GM12878 (cell line): ENCODE results near the gene OSMR. TPM values are rescaled to one million over a fixed set of nuclear protein-coding genes. Genes with fewer than 3 reads are reported as not detected.

Source experiments
- ATAC-seq: fragments of 200-7000 bp; cut with Tn5 transposase; 3 replicates; pipeline ENCODE4 v1.9.1; 2020; ENCODE audit warnings: mild to moderate bottlenecking, moderate library complexity
- Bru-seq: library from RNA; stranded (reverse); fragments of 400-500 nt; gene quantifications from one replicate; lab custom pipeline; 2021; lab: Mats Ljungman, UMichigan
- BruChase-seq, 2 experiments: library from RNA; stranded (reverse); fragments of 400-500 nt; gene quantifications; one replicate each; lab custom pipeline; 2021; lab: Mats Ljungman, UMichigan
- BruUV-seq: library from RNA; stranded (reverse); fragments of 400-500 nt; replicated peaks from 2 replicates; lab custom pipeline; 2021; lab: Mats Ljungman, UMichigan
- CTCF ChIA-PET: fragments of 300-600 bp; sonication (Branson Sonifier 250); formaldehyde crosslinking; extraction: SDS; loops from one replicate; lab custom pipeline; 2021; ENCODE audit warnings: inconsistent platforms; lab: Yijun Ruan, JAX
- POLR2A ChIA-PET: fragments of 350-600 bp; formaldehyde crosslinking; extraction: SDS; loops from one replicate; lab custom pipeline; 2021; ENCODE audit warnings: inconsistent platforms; lab: Charles Lee
- RAD21 ChIA-PET: fragments of 300-600 bp; sonication (Branson Sonifier 250); formaldehyde crosslinking; loops from one replicate; lab custom pipeline; 2023; ENCODE audit warnings: antibody characterized with exemption; ENCODE audit not compliant: unreplicated experiment; lab: Charles Lee
- SMC1A ChIA-PET: fragments of 300-600 bp; sonication (Branson Sonifier 250); formaldehyde crosslinking; loops from one replicate; lab custom pipeline; 2023; ENCODE audit not compliant: unreplicated experiment, uncharacterized antibody; lab: Charles Lee
- DNase-seq: peaks from one replicate; pipeline ENCODE4 v3.0.0-alpha.2; 2011; ENCODE audit warnings: low read depth, low spot score
- FAIRE-seq: peaks from 3 replicates; lab custom pipeline; 2011; peaks lifted over from hg19 to GRCh38; lab: Jason Lieb, UNC
- H2AFZ ChIP-seq: 2 replicates; pipeline ENCODE4 v1.6.0; 2011; ENCODE audit warnings: low read depth, low read length, control low read depth; ENCODE audit not compliant: control insufficient read depth
- H3K27ac ChIP-seq: 2 replicates; pipeline ENCODE4 v1.5.1; 2011; ENCODE audit warnings: control low read depth; ENCODE audit not compliant: control insufficient read depth, insufficient read depth
- H3K27me3 ChIP-seq, 2 experiments: replicated peaks in 1 of 2; 2 replicates each; pipeline versions ENCODE4 v1.6.0 to v1.6.1; 2011; ENCODE audit warnings: low read length in 1 of 2; ENCODE audit not compliant: control insufficient read depth in 2 of 2, insufficient read depth in 2 of 2
- H3K36me3 ChIP-seq, 2 experiments: 2 replicates each; pipeline ENCODE4 v1.5.1; 2011; ENCODE audit warnings: low read length in 1 of 2; ENCODE audit not compliant: control insufficient read depth in 2 of 2, insufficient read depth in 2 of 2
- H3K4me1 ChIP-seq: 2 replicates; pipeline ENCODE4 v1.6.1; 2011; ENCODE audit warnings: mild to moderate bottlenecking, low read length, moderate library complexity, mixed read lengths; ENCODE audit not compliant: control insufficient read depth, insufficient read depth
- H3K4me2 ChIP-seq: 2 replicates; pipeline ENCODE4 v1.6.0; 2011; ENCODE audit warnings: control low read depth; ENCODE audit not compliant: control insufficient read depth, insufficient read depth
- H3K4me3 ChIP-seq: fragments of 200-600 bp; sonication (generic); 2 replicates; pipeline ENCODE4 v1.5.1; 2016
- H3K79me2 ChIP-seq: 2 replicates; pipeline ENCODE4 v1.6.0; 2011; ENCODE audit warnings: low read length; ENCODE audit not compliant: control insufficient read depth, insufficient read depth
- H3K9ac ChIP-seq: 2 replicates; pipeline ENCODE4 v1.8.0; 2011; ENCODE audit warnings: low read length, control low read depth, mixed read lengths; ENCODE audit not compliant: control insufficient read depth, insufficient read depth
- H3K9me3 ChIP-seq: replicated peaks from 3 replicates; pipeline ENCODE4 v1.5.1; 2011; ENCODE audit warnings: mild to moderate bottlenecking, low read length; ENCODE audit not compliant: control insufficient read depth, insufficient read depth
- H4K20me1 ChIP-seq: 2 replicates; pipeline ENCODE4 v1.6.0; 2011; ENCODE audit not compliant: control insufficient read depth, insufficient read depth
- BHLHE40 ChIP-seq, 2 experiments: fragments of 450-650 bp in 1 of 2; IDR thresholded peaks; 2 replicates each; pipeline ENCODE4 v1.6.1; 2011 to 2017; ENCODE audit warnings: low read depth in 2 of 2, borderline replicate concordance in 1 of 2, improper control_type of control experiment in 1 of 2, low read length in 1 of 2, mild to moderate bottlenecking in 1 of 2
- FOS ChIP-seq: IDR thresholded peaks from 3 replicates; pipeline ENCODE4 v1.6.1; 2011; ENCODE audit warnings: borderline replicate concordance; ENCODE audit not compliant: insufficient read length; ENCODE audit errors: extremely low read depth
- MEF2A ChIP-seq: IDR thresholded peaks from 2 replicates; pipeline ENCODE4 v1.6.1; 2011; ENCODE audit warnings: low read depth, mild to moderate bottlenecking, low read length, moderate library complexity; ENCODE audit not compliant: insufficient read depth
- MTA2 ChIP-seq: fragments of 450-650 bp; IDR thresholded peaks from 2 replicates; pipeline ENCODE4 v1.6.1; 2016; ENCODE audit warnings: low read depth, mild to moderate bottlenecking, moderate library complexity
- NFYB ChIP-seq: IDR thresholded peaks from 2 replicates; pipeline ENCODE4 v1.6.1; 2011; ENCODE audit warnings: low read depth, mild to moderate bottlenecking, low read length, improper control_type of control experiment, moderate library complexity; ENCODE audit not compliant: insufficient read depth
- PBX3 ChIP-seq: IDR thresholded peaks from 2 replicates; pipeline ENCODE4 v1.6.1; 2011; ENCODE audit warnings: mild to moderate bottlenecking, low read depth, low read length, moderate library complexity; ENCODE audit not compliant: insufficient replicate concordance
- POLR2A ChIP-seq: IDR thresholded peaks from 2 replicates; pipeline ENCODE4 v1.6.1; 2011; ENCODE audit warnings: low read depth, mild to moderate bottlenecking, low read length
- POLR2AphosphoS5 ChIP-seq: IDR thresholded peaks from 2 replicates; pipeline ENCODE4 v1.6.1; 2011; ENCODE audit warnings: mild to moderate bottlenecking, low read length, inconsistent platforms
- RBBP5 ChIP-seq: fragments of 200-600 bp; sonication (generic); conservative IDR thresholded peaks from 2 replicates; pipeline ENCODE4 v1.6.1; 2016
- SIX5 ChIP-seq: IDR thresholded peaks from 2 replicates; pipeline ENCODE4 v1.6.1; 2011; ENCODE audit warnings: mild to moderate bottlenecking, low read depth, low read length, moderate library complexity; ENCODE audit not compliant: severe bottlenecking
- TCF7 ChIP-seq: IDR thresholded peaks from 2 replicates; pipeline ENCODE4 v1.6.1; 2014; ENCODE audit warnings: antibody characterized with exemption, borderline replicate concordance
- USF2 ChIP-seq: IDR thresholded peaks from 2 replicates; pipeline ENCODE4 v1.6.1; 2011; ENCODE audit warnings: low read depth, low read length, improper control_type of control experiment, borderline replicate concordance
- ZBTB33 ChIP-seq: fragments of 450-650 bp; IDR thresholded peaks from 2 replicates; pipeline ENCODE4 v1.6.1; 2017; ENCODE audit warnings: mild to moderate bottlenecking
- ZNF274 ChIP-seq: IDR thresholded peaks from one replicate; pipeline ENCODE4 v1.8.0; 2011; ENCODE audit not compliant: insufficient read length, insufficient read depth
- WGBS: methylation state at CpG from one replicate; pipeline ENCODE4 v1.1.6; 2016; ENCODE audit warnings: low lambda C conversion rate; ENCODE audit not compliant: insufficient replicate concordance, insufficient coverage; ENCODE audit errors: missing lambda C conversion rate; 5-methylcytosine and 5-hydroxymethylcytosine counted together
- in situ Hi-C: fragments of 300-500 bp; cut with MboI; formaldehyde crosslinking; loops from 9 replicates; pipeline ENCODE4 v1.14.3; 2018; ENCODE audit warnings: mixed read lengths
- intact Hi-C: fragments of 100-400 bp; cut with micrococcal nuclease; formaldehyde crosslinking; loops from one replicate; pipeline ENCODE4 v1.14.2; 2022; ENCODE audit not compliant: unreplicated experiment
- long read RNA-seq, 2 experiments: library from polyadenylated mRNA; unstranded; transcript quantifications; one replicate each; pipeline ENCODE4 v2.0.0, GENCODE V29; 2019 to 2020
- polyA minus RNA-seq, 3 experiments: library from RNA; depleted of rRNA, polyadenylated mRNA; stranded (reverse); fragments of >200 nt; gene quantifications; 2 replicates each; pipeline ENCODE4 v1.2.3, GENCODE V29; 2011
- polyA plus RNA-seq, 11 experiments: library from polyadenylated mRNA; depleted of rRNA in 4 of 11; unstranded in 6 of 11; stranded (reverse) in 5 of 11; fragments of >200 nt; fragmentation: Nextera tagmentation in 4 of 11; fragmentation: Illumina TruSeq in 1 of 11; extraction: Ambion mirVana in 4 of 11; extraction: Trizol in 1 of 11; gene quantifications; 1 replicate in 1 of 11; 2 replicates in 10 of 11; pipeline versions ENCODE4 v1.2.1 to v1.2.3, GENCODE V29; 2011 to 2016; ENCODE audit warnings: inconsistent platforms in 2 of 11, missing spikeins in 2 of 11, low read depth in 1 of 11
- total RNA-seq, 4 experiments: library from RNA; depleted of rRNA in 3 of 4; stranded (reverse); fragments of >200 nt in 3 of 4; fragmentation: Illumina TruSeq in 1 of 4; extraction: Trizol in 1 of 4; gene quantifications; 2 replicates each; pipeline versions ENCODE4 v1.2.1 to v1.2.3, GENCODE V29; 2013 to 2021

The OSMR gene
- not detected in 2 replicates for total RNA-seq (2013; cell fraction: nucleolus; rRNA removed)
- not detected in 2 replicates for total RNA-seq (2014; rRNA removed)
- not detected in 2 replicates for total RNA-seq (2014; rRNA removed; fragmentation: Illumina TruSeq; extraction: Trizol)
- total RNA-seq (2021) = 0.05 and 0.35 TPM in 2 replicates
- not detected for polyA plus RNA-seq (2011; ENCODE audit: low read depth)
- not detected in 2 replicates for polyA plus RNA-seq (2011; rRNA removed)
- polyA plus RNA-seq (2011; cell fraction: cytosol; rRNA removed) = 0.02 TPM in 1 of 2 replicates, not detected in the other
- not detected in 2 replicates for polyA plus RNA-seq (2011; cell fraction: nucleus; rRNA removed)
- polyA plus RNA-seq (2012) = 0.20 and 0.56 TPM in 2 replicates
- not detected in 2 replicates for polyA plus RNA-seq (2014; fragmentation: Illumina TruSeq; extraction: Trizol)
- not detected for polyA plus RNA-seq (2014; fragmentation: Nextera tagmentation; extraction: Ambion mirVana)
- not detected in 2 replicates for polyA plus RNA-seq (2014; rRNA removed)
- polyA plus RNA-seq (2016; fragmentation: Nextera tagmentation; extraction: Ambion mirVana) = under 1 TPM in 1 of 2 experiments, not detected in 1; 0.03 TPM
- polyA minus RNA-seq (2011; rRNA and poly(A)+ RNA removed) = not detected in 2 replicates
- not detected in 2 replicates for polyA minus RNA-seq (2011; cell fraction: cytosol; rRNA and poly(A)+ RNA removed)
- not detected in 2 replicates for polyA minus RNA-seq (2011; cell fraction: nucleus; rRNA and poly(A)+ RNA removed)
- percentile 12 among the genes with signal in this experiment for Bru-seq, nascent RNA
- BruChase-seq, experiment 1, labeled RNA remaining after a 6-hour chase = percentile 15 among the genes with signal in this experiment
- percentile 15 among the genes with signal in this experiment for BruChase-seq, experiment 2, labeled RNA remaining after a 2-hour chase
- long read RNA-seq, experiment 1 = 0 reads
- long read RNA-seq, experiment 2, partial matches to known transcripts = 0 of 1 reads
- long read RNA-seq, experiment 2, other reads (novel, unspliced or antisense) = 1 of 1 reads

GRCh38 chr5:38845526-38846378 is at the start of gene OSMR:
OSMR (plus strand) TSS chr5:38846012; CDS start chr5:38869045, 23,033 bp downstream.
- FAIRE-seq (no peak), DNase-seq (no peak), ATAC-seq (no peak)
- 27% methylated on average over 47 of the region's 89 CpGs for WGBS
- H3K4me2 ChIP-seq = no peak within 1 kb of the TSS
- SMC1A ChIA-PET = no interaction called here
- RAD21 ChIA-PET = no interaction called here
- H4K20me1 ChIP-seq = no peaks in the 10 kb centered on the region
- TF ChIP-seq BHLHE40 (IDR thresholded peaks at IDR 0.05; ENCODE audit: borderline replicate concordance in 1 of 2, low read depth in 2 of 2, low read length in 1 of 2) (no peak), PBX3 (no peak), ZNF274 (no peak), SIX5 (no peak), NFYB (no peak), POLR2AphosphoS5 (no peak), USF2 (no peak), POLR2A (no peak), RBBP5 (no peak), TCF7 (no peak), MTA2 (no peak), FOS (no peak), ZBTB33 (no peak), MEF2A (no peak)
- H3K9ac ChIP-seq = no peak within 1 kb of the TSS
- CTCF ChIA-PET = no interaction called here
- no peaks in the 10 kb centered on the region for H3K4me1 ChIP-seq
- no peak within 1 kb of the TSS for H3K4me3 ChIP-seq
- no peaks in the 10 kb centered on the region for H3K36me3 ChIP-seq
- peaks cover 0 to 6% of the 10 kb centered on the region in 2 experiments; a peak in 2 of 4 replicates for H3K27me3 ChIP-seq
- no peak within 1 kb of the TSS for H3K27ac ChIP-seq
- H2AFZ ChIP-seq = no peak within 1 kb of the TSS
- POLR2A ChIA-PET = no interaction called here
- intact Hi-C loops (no loop called here), in situ Hi-C loops (no loop called here)
- BruUV-seq = no TSS peak
- H3K9me3 ChIP-seq = no peaks in the 10 kb centered on the region; the same call in 2 of the 3 replicates
- no peaks in the 10 kb centered on the region for H3K79me2 ChIP-seq
